Suprapubic skin (tissue), 4 donors: ENCODE data around the gene RIPOR2.

Experiments used
- POLR2A ChIP-seq, 2 donors: fragments of 450-650 bp; IDR thresholded peaks; one replicate each; pipeline ENCODE4 v1.6.1; 2017; ENCODE audit warnings: antibody characterized with exemption in 2 of 2, mild to moderate bottlenecking in 2 of 2, moderate library complexity in 2 of 2
- POLR2AphosphoS5 ChIP-seq, 3 donors: sonication (generic); formaldehyde crosslinking; IDR thresholded peaks; one replicate each; pipeline ENCODE4 v1.6.1; 2017; ENCODE audit warnings: antibody characterized with exemption in 3 of 3
- TF ChIP-seq, protein P1 (sequence below), 2 donors: fragments of 200-600 bp in 1 of 2; fragments of 450-650 bp in 1 of 2; sonication (generic) in 1 of 2; IDR thresholded peaks; one replicate each; pipeline ENCODE4 v1.5.1; 2016 to 2019; ENCODE audit warnings: antibody characterized with exemption in 2 of 2, mild to moderate bottlenecking in 1 of 2, moderate library complexity in 1 of 2

DNA sequence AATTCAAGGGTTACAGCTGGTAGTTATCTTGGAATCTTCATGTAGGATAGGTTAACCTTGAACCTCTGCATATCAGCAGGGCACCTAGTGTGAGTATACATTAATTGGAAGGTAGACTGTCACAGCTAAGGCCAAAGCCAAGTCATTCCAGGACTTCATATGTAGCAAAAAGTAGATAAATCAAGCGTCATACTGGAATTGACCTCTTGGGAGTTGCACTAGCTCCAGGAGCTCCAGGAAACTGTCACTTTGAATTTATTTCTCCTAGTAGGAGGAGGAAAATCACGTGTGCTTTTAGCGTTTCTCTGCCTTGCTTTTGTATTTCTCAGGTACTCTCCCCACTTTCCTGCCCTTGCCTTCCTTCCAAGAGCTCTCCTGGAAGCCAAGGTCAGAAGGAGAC, 30.3 kb downstream of the RIPOR2 start:
- TF ChIP-seq POLR2A (IDR thresholded peaks at IDR 0.05) (no peak), POLR2AphosphoS5 (IDR thresholded peaks at IDR 0.05) (no peak)
- TF ChIP-seq, protein P1, sequence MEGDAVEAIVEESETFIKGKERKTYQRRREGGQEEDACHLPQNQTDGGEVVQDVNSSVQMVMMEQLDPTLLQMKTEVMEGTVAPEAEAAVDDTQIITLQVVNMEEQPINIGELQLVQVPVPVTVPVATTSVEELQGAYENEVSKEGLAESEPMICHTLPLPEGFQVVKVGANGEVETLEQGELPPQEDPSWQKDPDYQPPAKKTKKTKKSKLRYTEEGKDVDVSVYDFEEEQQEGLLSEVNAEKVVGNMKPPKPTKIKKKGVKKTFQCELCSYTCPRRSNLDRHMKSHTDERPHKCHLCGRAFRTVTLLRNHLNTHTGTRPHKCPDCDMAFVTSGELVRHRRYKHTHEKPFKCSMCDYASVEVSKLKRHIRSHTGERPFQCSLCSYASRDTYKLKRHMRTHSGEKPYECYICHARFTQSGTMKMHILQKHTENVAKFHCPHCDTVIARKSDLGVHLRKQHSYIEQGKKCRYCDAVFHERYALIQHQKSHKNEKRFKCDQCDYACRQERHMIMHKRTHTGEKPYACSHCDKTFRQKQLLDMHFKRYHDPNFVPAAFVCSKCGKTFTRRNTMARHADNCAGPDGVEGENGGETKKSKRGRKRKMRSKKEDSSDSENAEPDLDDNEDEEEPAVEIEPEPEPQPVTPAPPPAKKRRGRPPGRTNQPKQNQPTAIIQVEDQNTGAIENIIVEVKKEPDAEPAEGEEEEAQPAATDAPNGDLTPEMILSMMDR (IDR thresholded peaks at IDR 0.05) = no peak
